Right atrium auricular region (tissue), 2 donors: ENCODE data around the gene CACNA1C. TPM values are rescaled to one million over a fixed set of nuclear protein-coding genes. Genes with fewer than 3 reads are reported as not detected.

Experiments
- DNase-seq: peaks from one replicate; pipeline ENCODE4 v3.0.0-alpha.2; 2019; ENCODE audit warnings: low spot score
- H3K27ac ChIP-seq, 2 donors: fragments of 200-600 bp; sonication (generic); 1 replicate in 1 of 2; 2 replicates in 1 of 2; pipeline ENCODE4 v1.5.1; 2016 to 2019
- H3K27me3 ChIP-seq, 2 donors: fragments of 200-600 bp; sonication (generic); one replicate each; pipeline versions ENCODE4 v1.5.1 to v1.6.0; 2017 to 2019
- H3K36me3 ChIP-seq: fragments of 200-600 bp; sonication (generic); one replicate; pipeline ENCODE4 v1.5.1; 2016
- H3K4me1 ChIP-seq, 2 donors: fragments of 200-600 bp; sonication (generic); one replicate each; pipeline versions ENCODE4 v1.5.1 to v1.6.0; 2017 to 2019
- H3K4me3 ChIP-seq, 2 donors: fragments of 200-600 bp; sonication (generic); 1 replicate in 1 of 2; 2 replicates in 1 of 2; pipeline ENCODE4 v1.5.1; 2017 to 2019; ENCODE audit warnings: mild to moderate bottlenecking in 1 of 2, moderate library complexity in 1 of 2
- H3K9me3 ChIP-seq, 2 donors: fragments of 200-600 bp; sonication (generic); one replicate each; pipeline ENCODE4 v1.5.1; 2019
- CTCF ChIP-seq, 2 donors: fragments of 200-600 bp; sonication (generic); IDR thresholded peaks; one replicate each; pipeline ENCODE4 v1.5.1; 2019; ENCODE audit warnings: antibody characterized with exemption in 2 of 2
- total RNA-seq, 2 donors: library from RNA; depleted of rRNA; stranded (reverse); fragments of >200 nt; gene quantifications; one replicate each; pipeline ENCODE4 v1.1.0, GENCODE V29; 2016

The CACNA1C gene
- total RNA-seq, 2 donors from 2014 or later: 83.1 to 93.6 TPM

- Histone ChIP-seq H3K4me3 (no peak overlapping the region), H3K36me3 (no peaks in the 10 kb centered on the region), H3K27me3 (no peaks in the 10 kb centered on the region), H3K4me1 (peaks cover 0 to 45% of the 10 kb centered on the region in 2 donors), H3K9me3 (no peaks in the 10 kb centered on the region), H3K27ac (no peak overlapping the region)
- DNase-seq: no peak
- no peak for TF ChIP-seq CTCF (IDR thresholded peaks at IDR 0.05)
Observed at GRCh38 chr12:2355604-2356003, 302.8 kb downstream of the CACNA1C start.

- no peaks in the 10 kb centered on the region for H3K9me3 ChIP-seq
- H3K27ac ChIP-seq: no peak overlapping the region
- H3K4me1 ChIP-seq: peaks cover 0 to 45% of the 10 kb centered on the region in 2 donors
- TF ChIP-seq CTCF (IDR thresholded peaks at IDR 0.05): no peak
- H3K4me3 ChIP-seq: no peak overlapping the region
- no peaks in the 10 kb centered on the region for H3K27me3 ChIP-seq
- no peaks in the 10 kb centered on the region for H3K36me3 ChIP-seq
- no peak for DNase-seq
Observed at GRCh38 chr12:2356601-2357125, 303.9 kb downstream of the CACNA1C start.

GRCh38 chr12:2358986-2359658 is 306.3 kb downstream of the CACNA1C start:
- TF ChIP-seq CTCF (IDR thresholded peaks at IDR 0.05): peak in 1 of 2 donors; percentile 16
- DNase-seq: no peak
- Histone ChIP-seq H3K27me3 (no peaks in the 10 kb centered on the region), H3K4me3 (no peak overlapping the region), H3K4me1 (peaks cover 0 to 38% of the 10 kb centered on the region in 2 donors), H3K9me3 (no peaks in the 10 kb centered on the region), H3K27ac (peak overlapping the region; percentile 26 to 46), H3K36me3 (no peaks in the 10 kb centered on the region)

GRCh38 chr12:2359725-2360629 is 307.2 kb downstream of the CACNA1C start:
- Histone ChIP-seq H3K27ac (peak overlapping the region in 1 of 2 donors; percentile 8), H3K4me3 (no peak overlapping the region), H3K4me1 (peaks cover 0 to 30% of the 10 kb centered on the region in 2 donors), H3K36me3 (no peaks in the 10 kb centered on the region), H3K27me3 (no peaks in the 10 kb centered on the region), H3K9me3 (no peaks in the 10 kb centered on the region)
- no peak for TF ChIP-seq CTCF (IDR thresholded peaks at IDR 0.05)
- no peak for DNase-seq

- TF ChIP-seq CTCF (IDR thresholded peaks at IDR 0.05): peak in 1 of 2 donors; percentile 37
- Histone ChIP-seq H3K4me1 (peaks cover 0 to 27% of the 10 kb centered on the region in 2 donors), H3K36me3 (no peaks in the 10 kb centered on the region), H3K27me3 (no peaks in the 10 kb centered on the region), H3K4me3 (no peak overlapping the region), H3K27ac (no peak overlapping the region), H3K9me3 (no peaks in the 10 kb centered on the region)
- no peak for DNase-seq
Observed at GRCh38 chr12:2360630-2361170, 307.9 kb downstream of the CACNA1C start.
